GM12892 (cell line): Measurements from ENCODE around the gene MAPK8IP3.

Experiments
- DNase-seq: peaks from one replicate; pipeline ENCODE4 v3.0.0; 2011; ENCODE audit not compliant: insufficient read length
- FAIRE-seq: peaks from 2 replicates; lab custom pipeline; 2011; peaks lifted over from hg19 to GRCh38; lab: Jason Lieb, UNC
- POLR2A ChIP-seq: IDR thresholded peaks from 2 replicates; pipeline ENCODE4 v1.6.1; 2011; ENCODE audit warnings: low read depth, low read length, control low read depth
- POLR2AphosphoS5 ChIP-seq: IDR thresholded peaks from 2 replicates; pipeline ENCODE4 v1.6.1; 2011; ENCODE audit warnings: low read depth, low read length, control low read depth
- TAF1 ChIP-seq: IDR thresholded peaks from 2 replicates; pipeline ENCODE4 v1.6.1; 2011; ENCODE audit warnings: low read depth, mild to moderate bottlenecking, control low read depth, low read length, borderline replicate concordance

The MAPK8IP3 gene

GRCh38 chr16:1809281-1809801 is 103.3 kb downstream of the MAPK8IP3 start:
- no peak for FAIRE-seq
- DNase-seq, result no peak
- TF ChIP-seq POLR2A (no peak), TAF1 (no peak), POLR2AphosphoS5 (no peak)

- FAIRE-seq (no peak), DNase-seq (no peak)
- TF ChIP-seq POLR2AphosphoS5 (no peak), TAF1 (no peak), POLR2A (no peak)
Observed at GRCh38 chr16:1810106-1810505, 104.1 kb downstream of the MAPK8IP3 start.

- DNase-seq (no peak), FAIRE-seq (no peak)
- no peak for TF ChIP-seq POLR2AphosphoS5
- no peak for TF ChIP-seq POLR2A
- no peak for TF ChIP-seq TAF1
Observed at GRCh38 chr16:1810536-1810935, 104.5 kb downstream of the MAPK8IP3 start.

- TF ChIP-seq POLR2AphosphoS5 (no peak), TAF1 (no peak), POLR2A (no peak)
- DNase-seq (no peak), FAIRE-seq (no peak)
Observed at GRCh38 chr16:1812732-1813163, 106.8 kb downstream of the MAPK8IP3 start.

GRCh38 chr16:1815461-1815860 is 109.5 kb downstream of the MAPK8IP3 start:
- TF ChIP-seq POLR2A (no peak), TAF1 (no peak), POLR2AphosphoS5 (no peak)
- no peak for FAIRE-seq
- no peak for DNase-seq

GRCh38 chr16:1816396-1817275 is 110.6 kb downstream of the MAPK8IP3 start:
- no peak for FAIRE-seq
- no peak for DNase-seq
- TF ChIP-seq POLR2AphosphoS5 (no peak), TAF1 (no peak), POLR2A (no peak)

GRCh38 chr16:1817276-1817589 is 111.2 kb downstream of the MAPK8IP3 start:
- DNase-seq (no peak), FAIRE-seq (no peak)
- TF ChIP-seq TAF1 (no peak), POLR2AphosphoS5 (no peak), POLR2A (no peak)

- TF ChIP-seq POLR2A, result no peak
- no peak for TF ChIP-seq TAF1
- no peak for TF ChIP-seq POLR2AphosphoS5
- FAIRE-seq, result no peak
- no peak for DNase-seq
Observed at GRCh38 chr16:1817716-1818115, 111.7 kb downstream of the MAPK8IP3 start.

GRCh38 chr16:1818204-1818872 is 112.3 kb downstream of the MAPK8IP3 start:
- DNase-seq (no peak), FAIRE-seq (no peak)
- TF ChIP-seq POLR2A (no peak), TAF1 (no peak), POLR2AphosphoS5 (no peak)

GRCh38 chr16:1818873-1819525 is 113.0 kb downstream of the MAPK8IP3 start:
- no peak for FAIRE-seq
- no peak for DNase-seq
- no peak for TF ChIP-seq POLR2AphosphoS5
- TF ChIP-seq POLR2A, result no peak
- TF ChIP-seq TAF1, result no peak

GRCh38 chr16:1819611-1820010 is 113.6 kb downstream of the MAPK8IP3 start:
- FAIRE-seq, result no peak
- TF ChIP-seq TAF1, result no peak
- TF ChIP-seq POLR2A, result no peak
- TF ChIP-seq POLR2AphosphoS5, result no peak
- DNase-seq, result no peak
